SK-N-MC (cell line): ENCODE data around the gene SLC35E3.
A peak's percentile ranks its signal among the peaks of the same experiment; 100 is the strongest.
"Not testable (repeated sequence)": the region's sequence is repeated elsewhere in the genome, so short reads cannot be mapped to it uniquely, and the experiment has no call there.

Experiments
- DNase-seq: peaks from one replicate; pipeline ENCODE4 v3.0.0-alpha.2; 2011; ENCODE audit warnings: low read depth, low spot score
- H3K27ac ChIP-seq: fragments of 200-600 bp; sonication (generic); 2 replicates; pipeline ENCODE4 v1.5.1; 2016; ENCODE audit warnings: mixed run types
- H3K36me3 ChIP-seq: fragments of 200-600 bp; sonication (generic); 2 replicates; pipeline ENCODE4 v1.6.1; 2017; ENCODE audit warnings: antibody characterized with exemption, low read length, mixed read lengths; ENCODE audit not compliant: insufficient read depth
- H3K4me3 ChIP-seq: fragments of 200-600 bp; sonication (generic); 2 replicates; pipeline ENCODE4 v1.5.1; 2016
- H3K9ac ChIP-seq: fragments of 200-600 bp; sonication (generic); 2 replicates; pipeline ENCODE4 v1.8.0; 2017; ENCODE audit warnings: mixed run types, mixed read lengths; ENCODE audit not compliant: insufficient read length
- H3K9me3 ChIP-seq: fragments of 200-600 bp; sonication (generic); 2 replicates; pipeline ENCODE4 v1.6.1; 2017; ENCODE audit warnings: low read depth, mild to moderate bottlenecking, antibody characterized with exemption, low read length, moderate library complexity, mixed read lengths
- EZH2 ChIP-seq: fragments of 200-600 bp; sonication (generic); IDR thresholded peaks from one replicate; pipeline ENCODE4 v1.6.1; 2017; ENCODE audit warnings: antibody characterized with exemption
- FOXP2 ChIP-seq: optimal IDR thresholded peaks from 2 replicates; pipeline ENCODE3; 2011; ENCODE audit warnings: mild to moderate bottlenecking, moderate library complexity; ENCODE audit not compliant: insufficient read depth; ENCODE audit errors: extremely low read length, control extremely low read depth
- POLR2AphosphoS5 ChIP-seq: IDR thresholded peaks from 2 replicates; pipeline ENCODE4 v1.6.1; 2012; ENCODE audit warnings: mild to moderate bottlenecking, low read depth, low read length, borderline replicate concordance

Gene SLC35E3

GRCh38 chr12:68813242-68813593, 67.2 kb downstream of the SLC35E3 start:
- no peak overlapping the region for H3K4me3 ChIP-seq
- H3K36me3 ChIP-seq: peaks cover 81% of the 10 kb centered on the region
- no peak overlapping the region for H3K27ac ChIP-seq
- no peak for TF ChIP-seq EZH2
- TF ChIP-seq FOXP2: no peak
- TF ChIP-seq POLR2AphosphoS5: no peak
- no peaks in the 10 kb centered on the region for H3K9me3 ChIP-seq
- DNase-seq: no peak
- no peak overlapping the region for H3K9ac ChIP-seq

GRCh38 chr12:68814490-68815231, 68.7 kb downstream of the SLC35E3 start:
- no peak overlapping the region for H3K4me3 ChIP-seq
- peak overlapping the region; percentile 1 for H3K9ac ChIP-seq
- peaks cover 86% of the 10 kb centered on the region for H3K36me3 ChIP-seq
- TF ChIP-seq EZH2 (no peak), POLR2AphosphoS5 (no peak), FOXP2 (no peak)
- H3K9me3 ChIP-seq: no peaks in the 10 kb centered on the region
- no peak overlapping the region for H3K27ac ChIP-seq
- no peak for DNase-seq

- peaks cover 86% of the 10 kb centered on the region for H3K36me3 ChIP-seq
- H3K4me3 ChIP-seq: no peak overlapping the region
- DNase-seq: no peak
- H3K9me3 ChIP-seq: no peaks in the 10 kb centered on the region
- no peak for TF ChIP-seq EZH2
- no peak for TF ChIP-seq FOXP2
- no peak for TF ChIP-seq POLR2AphosphoS5
- H3K27ac ChIP-seq: no peak overlapping the region
- H3K9ac ChIP-seq: no peak overlapping the region
These were observed 69.4 kb downstream of the SLC35E3 start for GRCh38 chr12:68815232-68815927.

- no peak overlapping the region for H3K27ac ChIP-seq
- no peak overlapping the region for H3K4me3 ChIP-seq
- peaks cover 86% of the 10 kb centered on the region for H3K36me3 ChIP-seq
- no peaks in the 10 kb centered on the region for H3K9me3 ChIP-seq
- no peak overlapping the region for H3K9ac ChIP-seq
- TF ChIP-seq EZH2 (no peak), FOXP2 (no peak), POLR2AphosphoS5 (no peak)
- no peak for DNase-seq
These were observed 70.2 kb downstream of the SLC35E3 start for GRCh38 chr12:68815928-68816800.

GRCh38 chr12:68819481-68819880, 73.5 kb downstream of the SLC35E3 start:
- not testable (repeated sequence) for H3K9ac ChIP-seq, H3K9me3 ChIP-seq, H3K4me3 ChIP-seq, DNase-seq, H3K27ac ChIP-seq
- H3K36me3 ChIP-seq: peaks cover 89% of the 10 kb centered on the region

GRCh38 chr12:68821357-68822188, 75.6 kb downstream of the SLC35E3 start:
- Histone ChIP-seq H3K4me3 (no peak overlapping the region), H3K36me3 (peaks cover 88% of the 10 kb centered on the region), H3K9me3 (no peaks in the 10 kb centered on the region), H3K27ac (no peak overlapping the region), H3K9ac (no peak overlapping the region)
- TF ChIP-seq EZH2 (no peak), POLR2AphosphoS5 (no peak), FOXP2 (no peak)
- DNase-seq: no peak

GRCh38 chr12:68823696-68824095, 77.7 kb downstream of the SLC35E3 start:
- Histone ChIP-seq H3K27ac (no peak overlapping the region), H3K4me3 (no peak overlapping the region), H3K36me3 (peaks cover 93% of the 10 kb centered on the region), H3K9me3 (no peaks in the 10 kb centered on the region), H3K9ac (no peak overlapping the region)
- no peak for DNase-seq
- TF ChIP-seq POLR2AphosphoS5 (no peak), EZH2 (no peak), FOXP2 (no peak)

GRCh38 chr12:68824131-68824530, 78.2 kb downstream of the SLC35E3 start:
- H3K9ac ChIP-seq: no peak overlapping the region
- no peaks in the 10 kb centered on the region for H3K9me3 ChIP-seq
- H3K36me3 ChIP-seq: peaks cover 93% of the 10 kb centered on the region
- no peak for DNase-seq
- H3K4me3 ChIP-seq: no peak overlapping the region
- no peak overlapping the region for H3K27ac ChIP-seq
- TF ChIP-seq FOXP2 (no peak), EZH2 (no peak), POLR2AphosphoS5 (no peak)
